A549 treated with ZK216348 at 1 μM for 4 hours (cell line): ENCODE results near the gene ATPAF2. TPM values are rescaled to one million over a fixed set of nuclear protein-coding genes. Genes with fewer than 3 reads are reported as not detected.

Experiments
- total RNA-seq: library from RNA; stranded (reverse); fragments of 200-300 nt; extraction: Qiagen RNA extraction; gene quantifications from 5 replicates; pipeline ENCODE4 v1.2.3, GENCODE V29; 2022; ENCODE audit warnings: low read depth

ATPAF2 gene
- total RNA-seq = 19.6 to 31.1 TPM (median 27.9 TPM) in 5 replicates

DNA sequence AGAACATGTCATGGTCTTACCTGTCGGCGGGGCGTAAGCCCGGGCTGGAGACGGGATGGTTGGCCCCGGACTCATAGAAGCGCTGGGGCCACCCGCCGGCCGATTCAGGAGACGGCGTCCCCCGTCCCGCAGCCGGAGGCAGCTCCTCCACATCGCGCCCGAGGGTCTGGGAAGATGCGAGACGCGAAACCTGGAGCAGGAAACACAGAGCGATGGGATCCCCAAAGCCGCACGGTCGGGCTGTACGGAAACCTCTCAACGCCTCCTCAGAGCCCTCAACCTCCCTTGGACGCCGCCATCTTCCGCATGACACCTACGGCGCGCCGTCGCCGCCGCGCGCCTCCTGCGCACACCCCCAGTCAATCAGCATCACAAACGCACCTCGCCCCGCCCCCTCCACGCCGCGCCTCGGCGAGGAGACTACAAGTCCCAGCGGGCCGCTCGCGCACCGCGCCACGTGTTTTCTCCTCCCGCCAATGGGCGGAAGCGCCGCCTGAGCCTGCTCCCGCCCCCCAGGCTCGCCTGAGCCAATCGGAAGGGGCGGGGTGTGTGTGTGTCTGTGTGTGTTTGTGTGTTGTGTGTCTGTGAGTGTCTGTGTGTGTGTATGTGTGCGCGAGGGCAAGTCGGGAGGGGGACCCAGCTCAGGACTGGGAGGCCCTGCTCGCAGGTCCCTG lies at the start of gene ATPAF2, which contains the start of gene GID4:
TSS of gene ATPAF2 (minus strand) at position 308 of the 674 bp plus-strand sequence. CDS start at position 153, 155 bp downstream.
TSS of gene GID4 (plus strand) at position 548 of the 674 bp plus-strand sequence. CDS start at position 605, 57 bp downstream.

GRCh38 chr17:18087610-18088491 lies 48.9 kb upstream of the ATPAF2 start, which contains the start of gene DRG2:
DRG2 (plus strand) TSS chr17:18087948; CDS start chr17:18088024, 76 bp downstream.

GRCh38 chr17:17972126-17972951 lies 66.6 kb downstream of the ATPAF2 start, which contains the start of the genes DRC3 and TOM1L2:
DRC3 (plus strand) TSS chr17:17972862; CDS start chr17:17977599, 4,737 bp downstream.
TOM1L2 (minus strand) TSS chr17:17972400; CDS start chr17:17972313, 87 bp downstream.

Other genes starting within 250 kb of the ATPAF2 start
- 60.1 to 95.7 TPM (median 84.1 TPM) in 5 replicates for gene SREBF1, start 202.2 kb downstream of the ATPAF2 start, total RNA-seq
- gene TOM1L2, start 66.8 kb downstream of the ATPAF2 start, total RNA-seq = 19.2 to 24.3 TPM (median 20.5 TPM) in 5 replicates
- gene DRC3, start 66.3 kb downstream of the ATPAF2 start, total RNA-seq = 1.8 to 2.8 TPM (median 2.4 TPM) in 5 replicates
- 8.8 to 13.4 TPM (median 10.9 TPM) in 5 replicates for gene GID4, start 240 bp upstream of the ATPAF2 start, total RNA-seq
- gene DRG2, start 48.8 kb upstream of the ATPAF2 start, total RNA-seq = 37.1 to 59.5 TPM (median 55.4 TPM) in 5 replicates
- gene MYO15A, start 69.6 kb upstream of the ATPAF2 start, total RNA-seq = 0.24 to 0.75 TPM (median 0.27 TPM) in 5 replicates
- 49.2 to 61.6 TPM (median 57.5 TPM) in 5 replicates for gene ALKBH5, start 144.7 kb upstream of the ATPAF2 start, total RNA-seq
- gene LLGL1, start 186.5 kb upstream of the ATPAF2 start, total RNA-seq = 7.8 to 19.6 TPM (median 16.7 TPM) in 5 replicates
- 219 to 292 TPM (median 257 TPM) in 5 replicates for gene FLII, start 219.6 kb upstream of the ATPAF2 start, total RNA-seq
- 5.8 to 11.3 TPM (median 10.7 TPM) in 5 replicates for gene MIEF2, start 221.5 kb upstream of the ATPAF2 start, total RNA-seq